ENCODE results near the gene TOGARAM2.
A peak's percentile ranks its signal among the peaks of the same experiment; 100 is the strongest.

TOGARAM2 gene

DNA sequence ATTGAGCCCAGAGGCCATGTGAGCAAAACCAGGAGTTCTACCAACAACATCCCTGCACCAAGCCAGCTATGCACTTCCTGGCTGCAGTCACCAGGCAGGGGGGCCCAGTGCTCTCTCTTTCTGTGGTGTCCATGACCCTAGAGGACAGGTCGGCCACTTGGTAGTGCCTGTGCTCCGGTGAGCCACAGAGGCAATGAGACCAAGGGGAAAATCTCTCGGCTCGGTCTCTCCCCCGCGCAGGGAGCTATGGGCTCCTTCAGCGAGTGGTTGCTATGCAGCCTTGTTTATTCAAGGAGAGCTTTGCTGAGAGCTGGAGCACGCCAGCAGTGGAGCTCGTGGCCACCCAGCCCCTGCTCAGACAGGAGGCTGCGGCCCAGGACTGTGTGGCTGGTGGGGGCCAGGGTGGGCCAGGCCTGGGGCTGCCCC is at the start of gene TOGARAM2:
Gene TOGARAM2 (plus strand): TSS at position 283 of the 426 bp plus-strand sequence. CDS start 13,537 bp downstream, outside the sequence.
- DNase-seq, result no peak

DNA sequence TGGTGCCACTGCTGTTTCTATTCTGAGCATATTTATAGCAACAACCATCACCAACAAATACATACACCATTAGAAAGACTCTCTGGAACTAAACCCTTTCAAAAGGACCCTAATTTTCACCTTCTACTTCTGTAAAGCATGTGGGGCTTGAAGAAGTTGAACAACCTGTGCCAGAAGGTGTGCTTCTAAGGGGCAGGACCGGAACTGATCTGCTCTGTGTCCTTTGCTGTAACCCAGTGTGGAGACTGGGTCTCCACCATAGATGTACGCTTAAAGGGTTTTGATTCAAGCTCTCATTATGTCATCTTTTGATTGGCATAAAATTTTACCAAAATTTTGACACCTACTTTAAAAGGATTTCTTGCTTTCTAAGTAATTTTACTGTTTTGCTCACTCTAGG is 46.3 kb upstream of the TOGARAM2 start:
- DNase-seq, result no peak

DNA sequence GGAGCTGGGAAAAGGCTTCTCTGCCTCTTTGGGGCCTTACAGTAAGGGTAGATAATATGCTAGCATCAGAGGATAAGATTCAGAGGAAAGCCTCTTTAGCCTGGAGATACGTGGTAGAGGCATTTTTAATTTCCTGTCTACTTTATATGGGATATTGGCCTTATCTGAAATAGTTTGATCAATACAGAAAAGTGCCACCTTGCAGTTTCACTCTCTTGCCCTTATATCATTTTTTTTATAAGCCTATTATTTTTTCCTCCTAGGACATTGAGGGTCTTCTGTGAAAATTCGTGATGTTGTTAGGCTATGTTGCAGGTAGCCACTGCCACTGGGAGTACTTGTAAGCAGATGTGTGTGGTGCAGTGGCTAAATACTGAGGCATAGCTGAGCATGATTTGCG is 40.1 kb upstream of the TOGARAM2 start:
- no peak for DNase-seq

DNA sequence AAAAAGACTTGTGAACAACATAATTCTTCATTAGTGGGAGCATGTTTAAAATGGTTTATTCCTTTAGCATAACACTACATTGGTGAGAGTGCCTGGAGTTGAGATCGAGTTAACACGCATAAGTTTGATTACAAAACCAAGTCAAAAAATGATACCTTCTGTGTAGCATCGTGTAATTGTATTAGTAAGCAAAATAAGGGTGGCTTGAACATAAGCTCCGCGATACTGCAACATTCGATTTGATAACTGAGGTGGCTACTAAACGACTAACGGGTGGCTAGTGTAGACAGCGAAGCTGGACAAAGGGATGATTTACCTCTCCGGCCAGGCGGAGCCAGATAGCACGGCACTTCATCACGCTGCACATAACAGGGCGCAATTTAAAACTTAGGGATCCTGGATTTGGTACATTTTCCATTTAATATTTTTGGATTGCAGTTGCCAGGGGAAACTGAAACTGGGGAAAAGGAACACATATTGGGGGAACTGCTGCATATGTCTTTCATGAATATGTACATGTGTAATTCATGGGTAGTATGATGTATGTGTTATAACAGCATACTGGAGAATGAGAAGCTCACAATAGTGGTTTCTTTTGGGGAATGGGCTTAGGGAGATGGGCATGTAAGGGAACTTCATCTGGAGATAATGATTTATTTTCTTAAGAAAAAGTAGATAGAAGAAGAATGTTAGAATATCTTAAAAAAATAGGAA is 36.4 kb upstream of the TOGARAM2 start:
- no peak for DNase-seq

DNA sequence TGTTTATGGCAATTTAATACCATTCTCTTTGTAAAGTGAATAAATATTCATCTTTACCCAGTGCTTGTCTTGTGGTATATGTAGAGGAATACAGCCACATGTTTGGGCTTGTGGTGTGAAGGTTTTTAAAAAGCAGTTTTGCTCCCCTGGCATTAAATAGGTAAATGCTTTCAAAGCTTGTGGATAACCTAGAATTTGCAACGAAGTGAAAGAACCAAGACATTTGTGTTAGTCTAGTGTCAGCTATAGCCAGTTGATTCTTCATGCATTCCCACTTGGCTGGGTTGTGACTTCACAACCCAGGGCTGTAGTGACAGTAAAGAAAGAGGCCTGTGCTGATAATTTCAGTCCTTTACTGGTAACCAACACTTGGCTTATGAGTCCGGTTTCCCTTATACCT is 32.9 kb upstream of the TOGARAM2 start:
- DNase-seq, result no peak

DNA sequence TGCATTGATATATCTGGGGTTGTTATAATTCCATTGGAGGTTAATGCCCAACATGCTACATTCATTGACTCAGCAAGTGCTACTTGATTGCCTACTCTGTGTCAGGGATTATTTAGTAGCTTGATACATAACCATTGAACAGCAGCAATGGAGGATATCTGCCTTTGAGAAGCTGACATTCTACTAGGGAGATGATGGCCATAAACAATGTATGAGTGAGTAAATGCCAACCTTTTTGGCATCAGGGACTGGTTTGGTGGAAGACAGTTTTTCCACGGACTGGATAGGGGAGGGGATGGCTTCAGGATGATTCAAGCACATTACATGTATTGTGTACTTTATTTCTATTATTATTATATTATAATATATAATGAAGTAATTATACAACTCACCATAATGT is 31.9 kb upstream of the TOGARAM2 start:
- DNase-seq, result no peak

DNA sequence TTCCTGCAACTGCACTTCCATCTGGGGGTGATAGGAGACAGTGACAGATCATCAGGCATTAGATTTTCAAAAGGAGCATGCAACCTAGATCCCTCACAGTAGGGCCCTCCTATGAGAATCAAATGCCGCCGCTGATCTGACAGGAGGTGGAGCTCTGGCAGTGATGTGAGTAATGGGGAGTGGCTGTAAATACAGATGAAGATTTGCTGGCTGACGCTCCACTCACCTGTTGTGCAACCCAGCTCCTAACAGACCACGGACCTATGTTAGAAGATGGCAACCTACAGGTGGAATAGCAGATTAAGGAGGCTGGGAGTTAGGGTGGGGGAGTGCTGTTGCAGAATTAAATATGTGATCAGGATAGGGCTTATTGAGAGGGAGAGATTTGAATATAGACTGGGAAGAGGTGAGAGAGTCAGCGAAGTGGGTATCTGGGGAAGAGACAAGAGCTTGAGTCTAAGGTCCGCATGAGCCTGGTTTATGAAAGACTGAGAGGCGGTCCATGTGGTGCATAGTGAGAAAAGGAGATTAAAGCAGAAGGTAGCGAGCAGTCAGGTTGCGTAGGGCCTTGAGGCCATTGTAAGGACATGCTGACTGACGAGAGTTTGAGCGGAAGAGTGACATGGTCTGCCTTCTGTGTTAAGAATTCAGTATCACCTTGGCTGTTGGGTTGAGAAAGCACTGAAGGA is 31.3 kb upstream of the TOGARAM2 start:
- no peak for DNase-seq

DNA sequence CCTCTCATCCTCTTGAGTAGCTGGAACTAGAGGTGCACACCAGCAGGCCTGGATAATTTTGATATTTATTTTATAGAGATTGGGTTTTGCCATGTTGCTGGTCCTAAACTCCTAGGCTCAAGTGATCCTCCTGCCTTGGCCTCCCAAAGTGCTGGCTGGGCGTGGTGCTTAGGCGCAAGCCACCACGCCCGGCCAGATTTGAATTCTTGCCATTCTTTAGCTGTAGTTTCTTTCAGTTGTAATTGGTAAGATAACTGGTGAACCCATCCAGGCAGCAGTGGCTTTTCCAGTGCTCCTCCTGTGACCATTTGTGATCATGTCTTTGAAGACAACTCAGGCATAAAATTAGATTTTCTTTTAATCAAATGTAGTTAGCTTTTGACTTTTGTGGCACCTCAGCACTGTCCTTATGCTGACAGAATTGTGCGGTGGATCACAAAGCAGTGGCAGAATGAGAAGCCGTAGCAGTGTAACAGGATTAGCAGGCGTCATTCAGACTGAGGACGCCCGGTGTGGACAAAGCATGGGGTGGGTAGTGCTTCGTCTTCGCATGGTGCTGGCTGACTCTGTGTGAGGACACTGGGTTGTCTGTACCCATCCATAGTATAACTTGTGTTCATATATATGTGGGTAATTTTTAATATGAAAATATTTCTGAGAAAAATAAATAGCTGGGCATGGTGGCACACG is 30.0 kb upstream of the TOGARAM2 start:
- DNase-seq, result no peak

DNA sequence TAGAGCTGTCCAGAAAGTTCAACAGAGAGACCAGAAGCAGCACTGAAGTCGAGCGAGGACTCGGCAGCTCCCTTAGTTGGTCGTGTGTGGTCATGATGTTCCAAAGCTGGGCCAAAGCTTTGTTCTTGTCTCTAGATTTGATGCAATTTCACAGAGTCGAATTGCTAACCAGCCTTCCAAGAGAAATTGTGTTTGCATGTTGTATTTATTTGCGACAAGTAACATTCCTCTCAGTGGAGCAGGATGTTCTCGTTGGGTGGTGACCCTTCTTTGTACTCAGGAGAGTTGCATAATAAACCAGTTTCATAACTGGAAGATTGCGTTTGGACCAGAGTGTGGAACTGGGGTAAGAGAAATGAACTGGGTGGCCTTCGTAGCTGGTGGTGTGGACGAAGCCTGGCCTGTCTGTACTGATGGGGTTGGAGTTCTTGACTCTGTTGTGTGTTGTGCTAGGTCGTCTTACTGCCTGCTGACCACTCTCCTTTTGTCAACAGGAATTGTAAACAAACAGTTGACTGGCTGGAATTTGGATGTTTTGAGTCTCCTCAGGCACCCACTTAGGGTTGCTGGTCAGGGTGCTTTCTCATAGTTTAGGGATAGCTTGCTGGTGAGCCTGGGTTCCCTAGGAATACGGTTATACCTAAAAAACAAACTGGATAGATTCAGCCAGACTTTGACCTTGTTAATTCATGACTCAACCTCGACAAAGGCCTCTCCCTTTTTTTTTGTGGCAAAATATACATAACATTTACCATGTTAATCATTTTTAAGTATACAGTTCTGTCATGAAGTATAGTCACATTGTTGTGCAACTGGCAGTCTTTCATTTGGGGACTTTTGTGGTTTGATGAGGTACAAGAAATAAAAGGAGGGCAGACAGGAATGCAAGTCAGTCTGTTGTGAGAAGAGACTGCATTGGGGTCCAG is 28.9 kb upstream of the TOGARAM2 start:
- DNase-seq, result no peak

DNA sequence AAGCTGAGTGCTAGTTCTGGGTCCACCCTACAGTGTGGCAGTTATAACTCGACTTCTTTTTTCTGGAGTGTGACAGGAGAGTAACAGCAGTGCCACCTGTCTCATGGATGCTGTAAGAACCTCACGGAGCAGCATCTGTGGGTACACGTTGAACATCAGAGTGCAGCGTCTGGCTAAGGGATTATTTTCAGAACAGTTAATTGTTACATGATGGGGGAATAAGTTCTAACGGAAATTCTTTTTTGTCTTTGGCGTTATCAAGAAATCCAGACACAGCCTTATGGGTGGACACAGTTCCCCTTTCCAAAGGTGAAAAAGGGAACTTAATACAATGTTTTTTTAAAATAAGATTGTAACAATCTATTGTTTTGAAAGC is 28.3 kb upstream of the TOGARAM2 start:
- DNase-seq, result peak; percentile 39

DNA sequence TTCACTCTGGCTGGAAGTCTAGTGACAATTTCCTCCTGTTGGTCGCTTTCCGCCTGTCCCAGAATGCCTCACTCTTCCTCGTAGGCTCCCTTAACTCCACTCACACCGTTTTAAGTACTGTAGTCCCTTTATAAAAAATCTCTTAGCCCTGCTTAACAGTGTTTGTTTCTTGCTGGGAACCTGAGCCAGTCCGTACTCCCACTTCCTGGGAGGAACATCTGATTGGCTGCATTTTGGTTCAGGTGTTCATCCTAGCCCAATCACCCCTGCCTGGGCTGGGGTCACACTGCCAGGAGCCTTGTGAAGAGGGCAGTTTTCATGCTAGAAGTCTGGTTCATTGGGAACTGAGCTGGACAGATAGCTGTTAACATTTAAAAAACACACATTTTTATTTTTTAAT is 25.6 kb upstream of the TOGARAM2 start:
- DNase-seq, result no peak

DNA sequence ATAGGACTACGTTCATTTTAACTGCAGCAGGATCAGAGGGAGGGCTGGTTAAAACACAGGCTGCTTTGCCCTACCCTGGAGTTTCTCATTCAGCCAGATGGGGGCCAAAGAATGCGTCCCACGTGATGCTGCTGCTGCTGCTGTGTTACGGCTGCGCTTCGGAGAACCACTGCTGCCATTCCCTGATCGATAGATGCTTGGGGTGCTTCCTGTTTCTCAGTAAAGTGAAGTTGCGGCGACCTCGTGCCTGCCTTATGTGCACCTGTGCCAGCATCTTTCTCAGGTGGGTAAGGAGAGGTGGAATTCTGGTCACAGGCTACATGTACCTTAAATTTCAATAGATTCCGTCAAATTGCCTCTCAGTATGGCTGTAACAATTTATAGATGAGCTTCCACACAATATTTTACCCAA is 24.7 kb upstream of the TOGARAM2 start:
- no peak for DNase-seq

DNA sequence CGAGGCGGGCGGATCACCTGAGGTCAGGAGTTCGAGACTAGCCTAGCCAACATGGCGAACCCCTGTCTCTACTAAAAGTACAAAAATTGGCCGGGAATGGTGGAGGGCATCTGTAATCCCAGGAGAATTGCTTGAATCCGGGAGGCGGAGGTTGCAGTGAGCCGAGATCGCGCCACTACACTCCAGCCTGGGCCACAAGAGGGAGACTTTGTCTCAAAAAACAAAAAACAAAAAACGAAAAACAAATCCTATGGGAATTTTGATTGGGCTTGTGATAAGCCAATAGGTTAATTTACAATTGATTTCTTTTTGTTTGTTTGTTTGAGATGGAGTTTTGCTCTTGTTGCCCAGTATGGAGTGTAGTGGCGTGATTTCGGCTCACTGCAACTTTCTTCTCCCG is 24.2 kb upstream of the TOGARAM2 start:
- no peak for DNase-seq

DNA sequence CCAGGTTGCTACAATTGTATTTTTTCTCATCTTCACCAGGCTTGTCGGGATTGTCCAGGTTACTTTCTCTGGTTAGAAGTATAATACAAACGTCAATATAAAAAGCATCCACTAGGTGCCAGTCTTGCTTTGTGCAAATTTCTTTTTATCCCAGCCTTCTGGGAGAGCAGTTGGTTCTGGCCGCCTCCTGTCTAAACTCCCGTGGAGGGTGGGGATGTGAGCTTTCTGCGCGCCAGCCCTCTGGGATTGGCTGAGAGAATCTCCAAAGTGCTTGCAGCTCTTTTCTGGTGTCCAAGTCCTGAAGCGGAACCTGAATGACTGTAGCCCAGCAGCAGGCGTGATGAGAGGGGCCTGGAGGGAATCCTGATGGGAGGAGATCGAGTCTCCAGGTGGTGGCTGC is 22.4 kb upstream of the TOGARAM2 start:
- DNase-seq, result peak; percentile 84

DNA sequence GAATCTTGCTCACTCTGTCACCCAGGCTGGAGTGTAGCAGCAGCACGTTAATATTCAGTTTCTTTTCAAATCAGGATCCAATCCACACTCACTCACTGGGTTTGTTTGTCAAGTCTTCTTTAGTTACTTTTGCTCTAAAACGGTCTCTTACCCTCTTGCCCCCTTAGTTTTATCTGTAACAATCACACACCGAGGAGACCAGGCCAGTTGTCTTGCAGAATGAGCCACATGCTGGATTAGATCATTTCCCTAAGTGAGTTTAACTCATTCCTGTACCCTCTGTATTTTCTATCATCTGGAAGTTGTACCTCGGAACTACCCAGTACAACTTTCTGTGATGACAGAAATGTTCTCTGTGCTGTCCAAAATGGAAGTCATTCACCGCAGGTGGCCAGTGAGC is 20.7 kb upstream of the TOGARAM2 start:
- DNase-seq, result no peak

DNA sequence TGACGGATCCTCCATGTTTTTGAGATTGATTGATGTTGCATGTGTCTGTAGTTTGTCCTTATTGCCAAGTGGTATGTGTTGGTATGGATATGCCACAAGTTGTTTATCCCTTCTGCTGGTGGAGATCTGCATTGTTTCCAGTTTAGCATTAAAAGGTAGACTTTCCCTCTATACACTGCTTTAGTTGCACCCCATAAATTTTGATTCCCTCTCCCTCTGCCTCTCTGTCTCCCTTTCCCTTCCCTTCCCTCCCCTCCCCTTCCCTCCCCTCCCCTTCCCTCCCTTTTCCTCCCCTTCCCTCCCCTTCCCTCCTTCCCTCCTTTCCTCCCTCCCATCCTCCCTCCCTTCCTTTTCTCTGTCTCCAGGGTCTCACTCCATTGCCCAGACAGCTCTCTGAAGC is 18.6 kb upstream of the TOGARAM2 start:
- DNase-seq, result no peak

DNA sequence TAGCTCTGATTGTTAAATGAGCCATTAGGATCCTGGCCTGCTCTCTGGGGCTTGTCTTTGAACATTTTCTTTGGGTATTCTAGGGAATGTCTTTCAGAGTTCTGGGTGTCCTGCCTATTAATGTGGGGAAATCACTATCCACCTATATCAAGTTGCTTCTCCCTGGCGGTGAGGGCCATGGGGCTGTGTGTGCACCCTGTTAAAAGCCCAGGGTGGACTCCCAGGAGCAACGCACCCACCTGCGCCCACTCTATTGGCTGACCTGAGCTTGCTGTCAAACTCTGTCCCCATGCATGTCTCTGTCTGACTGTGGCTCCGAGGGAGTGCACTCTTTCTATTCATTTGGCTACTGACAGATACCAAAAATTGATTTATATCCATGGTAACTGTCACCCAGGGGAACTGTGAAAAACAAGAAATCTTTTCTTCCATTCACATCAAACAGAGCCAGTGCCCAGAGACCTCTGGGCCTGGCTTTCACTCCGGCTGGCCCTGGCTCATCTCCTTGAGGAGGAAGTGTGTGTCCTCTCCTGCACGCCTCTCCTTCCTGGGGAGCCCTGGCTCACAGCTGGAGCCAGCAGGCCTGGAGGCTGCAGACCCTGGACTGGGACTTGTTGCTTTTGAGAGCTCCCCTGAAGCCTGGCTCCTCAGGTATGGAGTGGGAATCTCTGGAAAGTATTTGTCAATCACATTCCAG is 10.5 kb upstream of the TOGARAM2 start:
- no peak for DNase-seq

DNA sequence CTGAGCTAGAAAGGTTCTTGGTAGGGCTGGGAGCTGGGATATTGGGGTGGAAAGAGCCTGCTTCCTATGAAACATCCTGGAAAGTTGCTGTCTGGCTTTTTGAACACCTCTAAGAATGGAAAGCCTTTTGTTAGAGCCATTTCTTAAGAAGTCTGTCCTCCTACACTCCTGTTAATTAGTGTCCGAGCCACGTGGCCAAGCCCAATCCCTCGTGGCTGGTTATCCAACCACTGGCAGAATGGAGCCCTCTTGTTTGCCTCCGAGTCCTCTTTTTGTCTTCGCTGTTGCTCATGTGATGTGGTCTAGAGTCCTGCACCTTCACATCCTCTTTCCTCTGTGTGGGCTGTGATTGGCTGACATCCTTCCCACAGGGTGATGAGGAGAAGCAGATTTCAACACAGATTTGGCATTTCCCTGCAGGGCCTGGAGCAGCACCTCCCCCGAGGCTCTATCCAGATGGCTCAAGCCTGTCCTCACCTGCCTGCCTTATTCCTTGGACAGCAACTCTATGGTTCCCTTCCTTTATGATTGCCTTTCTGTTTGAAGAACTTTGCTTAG is 8.2 kb upstream of the TOGARAM2 start:
- DNase-seq, result no peak

DNA sequence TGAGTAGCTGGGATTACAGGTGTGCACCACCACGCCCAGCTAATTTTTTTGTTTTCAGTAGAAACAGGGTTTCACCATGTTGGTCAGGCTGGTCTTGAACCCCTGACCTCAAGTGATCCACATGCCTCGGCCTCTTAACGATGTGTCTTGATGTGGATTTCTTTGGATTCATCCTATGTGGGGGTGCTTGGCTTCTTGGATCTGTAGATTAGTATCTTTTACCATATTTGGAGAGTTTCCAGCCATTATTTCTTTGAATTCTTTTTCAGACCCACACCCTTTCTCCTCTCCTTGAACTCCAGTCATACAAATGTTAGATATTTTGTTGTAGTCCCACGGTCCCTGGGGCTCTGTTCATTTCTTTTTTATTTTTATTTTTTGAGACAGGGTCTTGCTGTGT is 6.8 kb upstream of the TOGARAM2 start:
- DNase-seq, result no peak

DNA sequence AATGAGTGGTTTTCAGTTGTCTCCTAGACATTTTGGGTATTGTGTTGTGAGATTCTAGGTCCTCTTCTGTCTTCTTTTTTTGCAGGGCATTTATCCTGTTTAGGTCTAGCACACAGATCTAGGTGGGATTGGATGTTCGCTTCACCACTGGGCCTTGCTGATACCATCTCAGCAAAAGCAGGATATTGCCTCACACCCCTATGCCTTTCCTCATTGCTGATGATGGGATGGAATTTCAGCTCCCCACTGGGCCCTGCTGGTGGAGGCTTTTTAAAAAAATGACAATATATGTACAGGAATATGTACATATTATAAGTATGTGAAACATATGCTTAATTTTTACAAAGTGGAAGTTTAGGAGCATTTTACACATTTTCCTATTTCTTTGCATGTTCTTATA is 5.4 kb upstream of the TOGARAM2 start:
- no peak for DNase-seq

DNA sequence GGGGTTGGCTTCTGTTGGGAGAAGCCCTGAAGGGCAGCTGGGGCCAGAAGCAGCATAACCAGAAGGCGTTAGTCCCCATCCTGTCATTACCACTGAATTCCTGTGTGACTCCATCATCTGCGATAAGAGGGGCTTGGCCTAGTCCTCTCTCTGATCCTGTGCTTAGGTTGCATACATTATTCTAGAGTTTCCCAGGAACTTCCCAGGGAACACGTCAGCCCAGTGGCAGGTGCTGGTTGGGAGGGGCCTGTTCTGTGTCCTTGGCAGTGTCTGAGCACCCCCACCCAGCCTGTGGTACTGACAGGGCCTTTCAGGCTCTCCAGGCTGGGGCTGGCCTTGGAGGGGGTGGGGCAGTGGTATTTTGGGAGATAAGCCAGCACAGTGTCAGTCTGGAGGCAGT is 4.5 kb upstream of the TOGARAM2 start:
- no peak for DNase-seq
